ENCODE measurements around the gene VANGL2.

Gene VANGL2

DNA sequence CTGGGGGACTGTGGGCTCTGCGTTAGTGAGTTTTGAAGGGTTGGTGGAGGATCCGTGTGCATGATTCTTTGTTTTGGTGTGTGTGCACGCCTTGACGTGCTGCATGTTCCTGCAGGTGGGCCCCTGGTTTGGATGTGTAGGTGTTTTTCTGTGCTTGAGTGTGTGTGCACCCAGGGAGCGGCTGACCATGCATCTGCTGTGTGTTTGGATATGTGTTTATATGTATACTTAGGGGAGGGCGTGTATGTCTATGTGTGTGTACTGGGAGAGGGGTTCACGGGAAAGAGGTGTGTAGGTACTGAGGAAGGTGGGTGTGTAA, 1.1 kb downstream of the VANGL2 start:
- Mint-ChIP-seq H3K36me3 (ENCODE audit: insufficient read depth) (peaks cover 4% of the 10 kb centered on the region), H3K4me1 (no peaks in the 10 kb centered on the region), H3K27me3 (peaks cover 22% of the 10 kb centered on the region), H3K4me3 (peak overlapping the region; percentile 8), H3K27ac (ENCODE audit: low read depth) (no peak overlapping the region), H3K9me3 (no peaks in the 10 kb centered on the region)
- ATAC-seq (replicated peaks; ENCODE audit: extremely low read depth, poor library complexity, severe bottlenecking) (no peak), DNase-seq (ENCODE audit: low spot score in 2 of 2) (no peak)

- Mint-ChIP-seq H3K4me3 (no peak overlapping the region), H3K9me3 (no peaks in the 10 kb centered on the region), H3K27ac (ENCODE audit: low read depth) (no peak overlapping the region), H3K4me1 (no peaks in the 10 kb centered on the region), H3K27me3 (peaks cover 21% of the 10 kb centered on the region), H3K36me3 (ENCODE audit: insufficient read depth) (peaks cover 4% of the 10 kb centered on the region)
- DNase-seq (ENCODE audit: low spot score in 2 of 2), result no peak
- ATAC-seq (replicated peaks; ENCODE audit: extremely low read depth, poor library complexity, severe bottlenecking), result no peak
Measured at GRCh38 chr1:160402001-160402795, 1.8 kb downstream of the VANGL2 start.

DNA sequence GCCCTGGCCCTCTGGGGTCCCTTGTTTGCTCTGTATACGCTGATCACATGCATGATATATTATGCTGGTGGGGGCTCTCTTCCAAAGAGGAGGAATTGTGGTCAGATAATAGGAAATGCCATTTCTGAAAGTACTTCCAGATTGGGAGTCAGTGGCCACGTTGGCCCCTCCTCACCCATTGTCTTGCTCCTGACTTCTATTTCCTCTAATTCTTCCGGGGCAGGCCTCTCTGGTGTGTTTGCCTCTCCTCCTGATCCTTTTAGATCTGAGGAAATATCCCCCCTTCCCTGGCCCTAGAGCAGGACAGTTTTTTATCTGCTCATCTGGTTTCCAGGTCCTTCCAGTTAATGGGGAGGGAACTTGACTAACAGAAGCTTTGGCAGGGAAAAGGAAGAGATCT, 2.9 kb downstream of the VANGL2 start:
- H3K27me3 Mint-ChIP-seq, result peaks cover 21% of the 10 kb centered on the region
- DNase-seq (ENCODE audit: low spot score in 2 of 2), result no peak
- H3K4me1 Mint-ChIP-seq, result no peaks in the 10 kb centered on the region
- H3K27ac Mint-ChIP-seq (ENCODE audit: low read depth), result no peak overlapping the region
- H3K4me3 Mint-ChIP-seq, result no peak overlapping the region
- ATAC-seq (replicated peaks; ENCODE audit: extremely low read depth, poor library complexity, severe bottlenecking), result no peak
- peaks cover 4% of the 10 kb centered on the region for H3K36me3 Mint-ChIP-seq (ENCODE audit: insufficient read depth)
- no peaks in the 10 kb centered on the region for H3K9me3 Mint-ChIP-seq

DNA sequence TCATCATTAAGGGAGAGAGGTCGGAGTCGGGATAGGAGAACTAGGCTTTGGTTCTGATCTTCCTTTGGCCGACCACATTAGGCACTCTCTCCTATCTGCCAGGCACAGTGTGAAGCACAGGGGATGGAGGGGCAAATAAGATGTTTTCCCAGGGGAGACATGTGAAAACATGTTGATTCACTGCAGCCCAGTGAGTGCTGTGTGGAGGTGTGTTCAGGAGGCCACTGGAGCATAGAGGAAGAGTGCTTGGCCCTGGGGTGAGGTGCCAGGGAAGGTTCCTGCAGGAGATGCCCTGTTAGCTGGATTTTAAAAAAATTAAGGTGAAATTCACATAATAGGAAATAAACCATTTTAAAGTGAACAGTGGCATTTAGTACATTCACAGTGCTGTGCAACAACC, 3.7 kb downstream of the VANGL2 start:
- no peak for DNase-seq (ENCODE audit: low spot score in 2 of 2)
- no peak for ATAC-seq (replicated peaks; ENCODE audit: extremely low read depth, poor library complexity, severe bottlenecking)
- Mint-ChIP-seq H3K4me3 (no peak overlapping the region), H3K27ac (ENCODE audit: low read depth) (no peak overlapping the region), H3K4me1 (no peaks in the 10 kb centered on the region), H3K27me3 (peaks cover 21% of the 10 kb centered on the region), H3K9me3 (no peaks in the 10 kb centered on the region), H3K36me3 (ENCODE audit: insufficient read depth) (peaks cover 4% of the 10 kb centered on the region)

DNA sequence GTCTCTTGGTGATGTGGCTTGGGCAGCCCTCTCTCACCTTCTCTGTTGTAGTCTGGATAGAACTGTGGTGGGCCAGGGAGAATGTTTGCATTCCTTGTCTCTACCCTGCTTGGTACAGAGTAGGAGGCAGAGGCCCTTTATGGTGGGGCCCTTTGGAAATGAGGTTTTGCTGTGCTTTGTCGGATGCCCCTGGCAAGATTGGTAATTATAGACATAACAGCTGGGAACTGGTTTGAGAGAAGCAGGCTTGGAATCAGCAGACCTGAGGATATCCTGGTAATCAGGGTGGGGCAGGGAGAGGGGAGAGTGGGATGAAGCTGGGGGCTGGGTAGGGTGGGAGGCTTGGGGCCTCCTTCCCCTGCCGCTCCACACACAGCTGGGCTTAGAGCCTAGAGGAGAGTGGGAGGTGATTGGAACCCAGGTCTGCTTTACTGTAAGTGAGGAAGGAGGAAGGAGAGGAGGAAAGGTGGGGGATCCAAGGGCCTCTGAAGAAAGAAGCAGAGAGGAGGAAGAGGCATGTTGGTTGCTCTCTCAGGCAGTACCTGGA, 5.0 kb downstream of the VANGL2 start:
- H3K36me3 Mint-ChIP-seq (ENCODE audit: insufficient read depth), result peaks cover 4% of the 10 kb centered on the region
- DNase-seq (ENCODE audit: low spot score in 2 of 2), result no peak
- no peak for ATAC-seq (replicated peaks; ENCODE audit: extremely low read depth, poor library complexity, severe bottlenecking)
- H3K4me3 Mint-ChIP-seq, result no peak overlapping the region
- H3K4me1 Mint-ChIP-seq, result no peaks in the 10 kb centered on the region
- H3K27me3 Mint-ChIP-seq, result peaks cover 21% of the 10 kb centered on the region
- H3K27ac Mint-ChIP-seq (ENCODE audit: low read depth), result no peak overlapping the region
- no peaks in the 10 kb centered on the region for H3K9me3 Mint-ChIP-seq

- H3K27ac Mint-ChIP-seq (ENCODE audit: low read depth), result no peak overlapping the region
- no peaks in the 10 kb centered on the region for H3K4me1 Mint-ChIP-seq
- peaks cover 15% of the 10 kb centered on the region for H3K27me3 Mint-ChIP-seq
- no peak for DNase-seq (ENCODE audit: low spot score in 2 of 2)
- H3K4me3 Mint-ChIP-seq, result no peak overlapping the region
- ATAC-seq (replicated peaks; ENCODE audit: extremely low read depth, poor library complexity, severe bottlenecking), result no peak
- no peaks in the 10 kb centered on the region for H3K36me3 Mint-ChIP-seq (ENCODE audit: insufficient read depth)
- no peaks in the 10 kb centered on the region for H3K9me3 Mint-ChIP-seq
Measured at GRCh38 chr1:160406131-160406968, 6.0 kb downstream of the VANGL2 start.

- H3K4me1 Mint-ChIP-seq, result no peaks in the 10 kb centered on the region
- no peak for DNase-seq (ENCODE audit: low spot score in 2 of 2)
- H3K9me3 Mint-ChIP-seq, result no peaks in the 10 kb centered on the region
- no peak for ATAC-seq (replicated peaks; ENCODE audit: extremely low read depth, poor library complexity, severe bottlenecking)
- H3K36me3 Mint-ChIP-seq (ENCODE audit: insufficient read depth), result no peaks in the 10 kb centered on the region
- no peaks in the 10 kb centered on the region for H3K27me3 Mint-ChIP-seq
- H3K27ac Mint-ChIP-seq (ENCODE audit: low read depth), result no peak overlapping the region
- no peak overlapping the region for H3K4me3 Mint-ChIP-seq
Measured at GRCh38 chr1:160407839-160408801, 7.8 kb downstream of the VANGL2 start.

- Mint-ChIP-seq H3K27me3 (no peaks in the 10 kb centered on the region), H3K27ac (ENCODE audit: low read depth) (no peak overlapping the region), H3K4me3 (no peak overlapping the region)
Measured at GRCh38 chr1:160408864-160409263, 8.5 kb downstream of the VANGL2 start.

GRCh38 chr1:160409486-160409885, 9.1 kb downstream of the VANGL2 start:
- Mint-ChIP-seq H3K27me3 (no peaks in the 10 kb centered on the region), H3K4me3 (no peak overlapping the region), H3K36me3 (ENCODE audit: insufficient read depth) (no peaks in the 10 kb centered on the region), H3K27ac (ENCODE audit: low read depth) (no peak overlapping the region), H3K9me3 (no peaks in the 10 kb centered on the region), H3K4me1 (no peaks in the 10 kb centered on the region)
- no peak for DNase-seq (ENCODE audit: low spot score in 2 of 2)
- ATAC-seq (replicated peaks; ENCODE audit: extremely low read depth, poor library complexity, severe bottlenecking), result no peak

More at GRCh38 chr1:160408864-160409263, 8.5 kb downstream of the VANGL2 start:
- DNase-seq (ENCODE audit: low spot score in 2 of 2) (no peak), ATAC-seq (replicated peaks; ENCODE audit: extremely low read depth, poor library complexity, severe bottlenecking) (no peak)
- no peaks in the 10 kb centered on the region for H3K9me3 Mint-ChIP-seq
- H3K4me1 Mint-ChIP-seq, result no peaks in the 10 kb centered on the region
- H3K36me3 Mint-ChIP-seq (ENCODE audit: insufficient read depth), result no peaks in the 10 kb centered on the region

DNA sequence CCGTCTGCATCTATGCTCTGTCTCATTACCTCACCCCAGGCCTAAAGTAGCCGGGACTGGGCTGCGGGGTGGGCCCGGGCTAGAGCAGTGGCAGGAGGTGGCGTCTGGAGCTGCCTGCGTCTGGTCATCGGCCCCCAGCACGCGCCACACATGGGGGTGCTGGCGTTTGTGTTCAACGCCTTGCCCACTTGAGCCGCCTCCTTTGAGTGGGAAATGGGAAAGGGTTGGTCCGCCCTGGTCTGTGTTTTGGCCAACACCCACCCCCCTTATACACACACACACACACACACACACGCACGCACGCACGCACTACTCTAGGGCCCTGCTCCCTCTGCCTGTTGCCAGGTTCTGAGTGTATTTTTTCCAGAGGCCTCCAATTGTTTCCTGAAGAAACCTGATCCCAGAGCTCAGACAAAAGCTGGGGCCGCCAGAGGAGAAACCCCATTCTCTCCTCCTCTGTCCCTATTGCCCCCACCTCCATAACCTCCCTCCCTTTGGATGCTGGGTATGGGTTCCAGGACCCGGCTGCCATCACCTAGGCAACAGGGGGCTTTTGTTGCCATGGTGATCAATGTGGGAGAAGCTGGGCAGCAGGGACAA, 10.1 kb downstream of the VANGL2 start:
- ATAC-seq (replicated peaks; ENCODE audit: extremely low read depth, poor library complexity, severe bottlenecking), result no peak
- H3K27ac Mint-ChIP-seq (ENCODE audit: low read depth), result no peak overlapping the region
- no peaks in the 10 kb centered on the region for H3K27me3 Mint-ChIP-seq
- no peak overlapping the region for H3K4me3 Mint-ChIP-seq
- no peaks in the 10 kb centered on the region for H3K36me3 Mint-ChIP-seq (ENCODE audit: insufficient read depth)
- H3K4me1 Mint-ChIP-seq, result no peaks in the 10 kb centered on the region
- DNase-seq (ENCODE audit: low spot score in 2 of 2), result no peak
- H3K9me3 Mint-ChIP-seq, result no peaks in the 10 kb centered on the region

- H3K4me3 Mint-ChIP-seq, result no peak overlapping the region
- H3K36me3 Mint-ChIP-seq (ENCODE audit: insufficient read depth), result no peaks in the 10 kb centered on the region
- H3K9me3 Mint-ChIP-seq, result no peaks in the 10 kb centered on the region
- H3K27me3 Mint-ChIP-seq, result no peaks in the 10 kb centered on the region
- DNase-seq (ENCODE audit: low spot score in 2 of 2) (no peak), ATAC-seq (replicated peaks; ENCODE audit: extremely low read depth, poor library complexity, severe bottlenecking) (no peak)
- no peaks in the 10 kb centered on the region for H3K4me1 Mint-ChIP-seq
- H3K27ac Mint-ChIP-seq (ENCODE audit: low read depth), result no peak overlapping the region
Measured at GRCh38 chr1:160411271-160412027, 11.1 kb downstream of the VANGL2 start.

All from central memory CD8-positive, alpha-beta T cell (primary cell).